Memory B cell (primary cell): Measurements from ENCODE around the gene CDH20.

Experiments
- ATAC-seq: fragments of 150-1000 bp; cut with Tn5 transposase; 2 replicates; pipeline ENCODE4 v1.10.0; 2021; ENCODE audit warnings: low read depth, mild to moderate bottlenecking, moderate library complexity
- DNase-seq, 2 donors: peaks; one replicate each; pipeline ENCODE4 v3.0.0; 2022; ENCODE audit warnings: low spot score in 2 of 2
- H3K27ac Mint-ChIP-seq: one replicate; pipeline ENCODE4 v1.8.0; 2022; ENCODE audit warnings: mild to moderate bottlenecking, moderate library complexity, mixed read lengths
- H3K27me3 Mint-ChIP-seq: one replicate; pipeline ENCODE4 v1.8.0; 2022; ENCODE audit warnings: mixed read lengths
- H3K36me3 Mint-ChIP-seq: one replicate; pipeline ENCODE4 v1.8.0; 2022; ENCODE audit warnings: mild to moderate bottlenecking, mixed read lengths
- H3K4me1 Mint-ChIP-seq: one replicate; pipeline ENCODE4 v1.8.0; 2022; ENCODE audit warnings: mixed read lengths
- H3K4me3 Mint-ChIP-seq: one replicate; pipeline ENCODE4 v1.8.0; 2022; ENCODE audit warnings: mild to moderate bottlenecking, moderate library complexity, mixed read lengths
- H3K9me3 Mint-ChIP-seq: one replicate; pipeline ENCODE4 v1.8.0; 2022; ENCODE audit warnings: mixed read lengths

CDH20 gene

GRCh38 chr18:61572084-61572655, 238.9 kb downstream of the CDH20 start:
- DNase-seq (no peak), ATAC-seq (no peak)
- no peaks in the 10 kb centered on the region for H3K4me1 Mint-ChIP-seq
- no peaks in the 10 kb centered on the region for H3K36me3 Mint-ChIP-seq
- peaks cover 10% of the 10 kb centered on the region for H3K27me3 Mint-ChIP-seq
- H3K4me3 Mint-ChIP-seq, result no peak overlapping the region
- H3K9me3 Mint-ChIP-seq, result peaks cover 5% of the 10 kb centered on the region
- no peak overlapping the region for H3K27ac Mint-ChIP-seq

- Mint-ChIP-seq H3K27me3 (peaks cover 11% of the 10 kb centered on the region), H3K27ac (no peak overlapping the region), H3K4me1 (no peaks in the 10 kb centered on the region), H3K9me3 (peaks cover 5% of the 10 kb centered on the region), H3K4me3 (no peak overlapping the region), H3K36me3 (no peaks in the 10 kb centered on the region)
- no peak for DNase-seq
- no peak for ATAC-seq
Observed at GRCh38 chr18:61572871-61573270, 239.6 kb downstream of the CDH20 start.

GRCh38 chr18:61574665-61575064, 241.4 kb downstream of the CDH20 start:
- H3K4me1 Mint-ChIP-seq, result peaks cover 2% of the 10 kb centered on the region
- DNase-seq (no peak), ATAC-seq (no peak)
- no peaks in the 10 kb centered on the region for H3K36me3 Mint-ChIP-seq
- peaks cover 10% of the 10 kb centered on the region for H3K27me3 Mint-ChIP-seq
- H3K9me3 Mint-ChIP-seq, result peaks cover 2% of the 10 kb centered on the region
- no peak overlapping the region for H3K27ac Mint-ChIP-seq
- no peak overlapping the region for H3K4me3 Mint-ChIP-seq

- Mint-ChIP-seq H3K9me3 (peaks cover 2% of the 10 kb centered on the region), H3K27ac (no peak overlapping the region), H3K27me3 (peaks cover 10% of the 10 kb centered on the region), H3K36me3 (no peaks in the 10 kb centered on the region), H3K4me3 (no peak overlapping the region), H3K4me1 (peaks cover 2% of the 10 kb centered on the region)
- no peak for ATAC-seq
- DNase-seq, result no peak
Observed at GRCh38 chr18:61575419-61575818, 242.2 kb downstream of the CDH20 start.

- Mint-ChIP-seq H3K9me3 (peaks cover 3% of the 10 kb centered on the region), H3K36me3 (no peaks in the 10 kb centered on the region), H3K4me3 (no peak overlapping the region), H3K27ac (no peak overlapping the region), H3K4me1 (peaks cover 6% of the 10 kb centered on the region), H3K27me3 (peaks cover 16% of the 10 kb centered on the region)
- DNase-seq (no peak), ATAC-seq (no peak)
Observed at GRCh38 chr18:61578846-61579245, 245.6 kb downstream of the CDH20 start.

- ATAC-seq (no peak), DNase-seq (no peak)
- Mint-ChIP-seq H3K9me3 (peaks cover 3% of the 10 kb centered on the region), H3K27ac (no peak overlapping the region), H3K4me1 (peaks cover 6% of the 10 kb centered on the region), H3K36me3 (no peaks in the 10 kb centered on the region), H3K27me3 (peaks cover 16% of the 10 kb centered on the region), H3K4me3 (no peak overlapping the region)
Observed at GRCh38 chr18:61579581-61579980, 246.4 kb downstream of the CDH20 start.

- Mint-ChIP-seq H3K9me3 (peaks cover 3% of the 10 kb centered on the region), H3K27me3 (peaks cover 16% of the 10 kb centered on the region), H3K4me3 (no peak overlapping the region), H3K4me1 (peaks cover 6% of the 10 kb centered on the region), H3K27ac (no peak overlapping the region), H3K36me3 (no peaks in the 10 kb centered on the region)
- no peak for DNase-seq
- no peak for ATAC-seq
Observed at GRCh38 chr18:61580046-61580445, 246.8 kb downstream of the CDH20 start.

- H3K9me3 Mint-ChIP-seq, result peaks cover 3% of the 10 kb centered on the region
- H3K4me3 Mint-ChIP-seq, result no peak overlapping the region
- H3K27me3 Mint-ChIP-seq, result peaks cover 12% of the 10 kb centered on the region
- no peak overlapping the region for H3K27ac Mint-ChIP-seq
- DNase-seq (peak; percentile 45 to 63), ATAC-seq (peak; percentile 69)
- H3K36me3 Mint-ChIP-seq, result no peaks in the 10 kb centered on the region
- H3K4me1 Mint-ChIP-seq, result peaks cover 6% of the 10 kb centered on the region
Observed at GRCh38 chr18:61581578-61582201, 248.5 kb downstream of the CDH20 start.

GRCh38 chr18:61582202-61582710, 249.0 kb downstream of the CDH20 start:
- Mint-ChIP-seq H3K27me3 (peaks cover 12% of the 10 kb centered on the region), H3K4me3 (no peak overlapping the region), H3K27ac (no peak overlapping the region), H3K4me1 (peaks cover 6% of the 10 kb centered on the region), H3K36me3 (no peaks in the 10 kb centered on the region), H3K9me3 (peaks cover 3% of the 10 kb centered on the region)
- ATAC-seq (no peak), DNase-seq (no peak)

GRCh38 chr18:61583548-61583947, 250.3 kb downstream of the CDH20 start:
- peaks cover 11% of the 10 kb centered on the region for H3K27me3 Mint-ChIP-seq
- no peak for ATAC-seq

GRCh38 chr18:61587865-61588264, 254.6 kb downstream of the CDH20 start:
- ATAC-seq (no peak), DNase-seq (no peak)
- Mint-ChIP-seq H3K4me3 (no peak overlapping the region), H3K27me3 (peaks cover 4% of the 10 kb centered on the region), H3K27ac (no peak overlapping the region), H3K9me3 (peaks cover 3% of the 10 kb centered on the region), H3K36me3 (no peaks in the 10 kb centered on the region), H3K4me1 (no peaks in the 10 kb centered on the region)

More at GRCh38 chr18:61583548-61583947, 250.3 kb downstream of the CDH20 start:
- peaks cover 6% of the 10 kb centered on the region for H3K4me1 Mint-ChIP-seq
- peaks cover 3% of the 10 kb centered on the region for H3K9me3 Mint-ChIP-seq
- no peak for DNase-seq
- no peak overlapping the region for H3K4me3 Mint-ChIP-seq
- H3K36me3 Mint-ChIP-seq, result no peaks in the 10 kb centered on the region
- H3K27ac Mint-ChIP-seq, result no peak overlapping the region

GRCh38 chr18:61589053-61589723, 256.0 kb downstream of the CDH20 start:
- no peaks in the 10 kb centered on the region for H3K4me1 Mint-ChIP-seq
- no peak overlapping the region for H3K27ac Mint-ChIP-seq
- ATAC-seq, result no peak
- no peaks in the 10 kb centered on the region for H3K36me3 Mint-ChIP-seq
- peaks cover 4% of the 10 kb centered on the region for H3K9me3 Mint-ChIP-seq
- DNase-seq, result no peak
- H3K27me3 Mint-ChIP-seq, result peaks cover 8% of the 10 kb centered on the region
- H3K4me3 Mint-ChIP-seq, result no peak overlapping the region

GRCh38 chr18:61589724-61590065, 256.5 kb downstream of the CDH20 start:
- no peaks in the 10 kb centered on the region for H3K4me1 Mint-ChIP-seq
- ATAC-seq (no peak), DNase-seq (no peak)
- peaks cover 8% of the 10 kb centered on the region for H3K27me3 Mint-ChIP-seq
- H3K36me3 Mint-ChIP-seq, result no peaks in the 10 kb centered on the region
- peaks cover 4% of the 10 kb centered on the region for H3K9me3 Mint-ChIP-seq
- no peak overlapping the region for H3K27ac Mint-ChIP-seq
- no peak overlapping the region for H3K4me3 Mint-ChIP-seq

GRCh38 chr18:61591253-61591652, 258.0 kb downstream of the CDH20 start:
- Mint-ChIP-seq H3K27ac (no peak overlapping the region), H3K9me3 (peaks cover 4% of the 10 kb centered on the region), H3K4me3 (no peak overlapping the region), H3K4me1 (no peaks in the 10 kb centered on the region), H3K36me3 (no peaks in the 10 kb centered on the region), H3K27me3 (peaks cover 9% of the 10 kb centered on the region)
- ATAC-seq (no peak), DNase-seq (no peak)
